Activated naive CD8-positive, alpha-beta T cell (primary cell): Measurements from ENCODE around the gene RCE1.

Source experiments
- H3K27ac Mint-ChIP-seq: one replicate; pipeline ENCODE4 v1.8.0; 2021; ENCODE audit warnings: mixed read lengths
- H3K27me3 Mint-ChIP-seq: one replicate; pipeline ENCODE4 v1.8.0; 2021; ENCODE audit warnings: mixed read lengths
- H3K36me3 Mint-ChIP-seq: one replicate; pipeline ENCODE4 v1.8.0; 2021; ENCODE audit warnings: mixed read lengths
- H3K4me1 Mint-ChIP-seq: one replicate; pipeline ENCODE4 v1.8.0; 2021; ENCODE audit warnings: low read depth, mixed read lengths
- H3K4me3 Mint-ChIP-seq: one replicate; pipeline ENCODE4 v1.8.0; 2021; ENCODE audit warnings: mild to moderate bottlenecking, mixed read lengths
- H3K9me3 Mint-ChIP-seq: one replicate; pipeline ENCODE4 v1.8.0; 2021; ENCODE audit warnings: low read depth, mixed read lengths

Gene RCE1

DNA sequence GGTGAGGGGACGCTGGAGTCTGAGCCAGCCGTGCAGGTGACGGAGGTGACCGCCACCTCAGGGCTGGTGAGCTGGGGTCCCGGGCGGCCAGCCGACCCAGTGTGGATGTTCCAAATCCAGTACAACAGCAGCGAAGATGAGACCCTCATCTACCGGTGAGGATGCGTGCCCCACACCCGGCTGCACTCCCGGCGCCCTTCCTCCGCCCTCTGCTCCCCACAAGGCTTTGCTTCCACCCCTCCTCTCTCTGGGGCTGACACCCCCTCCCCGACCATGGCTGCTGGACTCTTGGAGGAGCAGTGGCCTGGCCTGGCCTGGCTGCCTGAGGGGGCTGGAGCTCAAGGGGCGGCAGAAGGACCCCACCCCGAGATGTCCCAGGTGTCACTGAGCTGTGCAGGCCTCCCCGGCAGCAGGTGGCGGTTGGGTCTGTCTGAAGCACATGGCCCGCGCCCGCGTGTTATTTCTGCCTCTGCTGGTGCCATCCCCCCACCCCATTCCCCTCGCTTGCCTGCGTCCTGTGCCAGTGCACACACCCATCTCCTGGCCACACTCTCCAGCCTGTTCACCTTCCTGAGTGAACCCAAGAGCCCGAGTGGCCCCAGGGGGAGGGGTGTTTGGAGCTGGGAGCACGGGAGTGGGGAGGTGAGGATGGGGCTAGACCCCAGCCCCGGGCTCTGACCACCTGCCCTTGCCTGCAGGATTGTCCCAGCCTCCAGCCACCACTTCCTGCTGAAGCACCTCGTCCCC, 15.9 kb downstream of the RCE1 start:
- H3K27me3 Mint-ChIP-seq, result no peaks in the 10 kb centered on the region
- H3K27ac Mint-ChIP-seq, result no peak overlapping the region
- no peak overlapping the region for H3K4me3 Mint-ChIP-seq
- H3K36me3 Mint-ChIP-seq, result no peaks in the 10 kb centered on the region
- peaks cover 4% of the 10 kb centered on the region for H3K4me1 Mint-ChIP-seq
- H3K9me3 Mint-ChIP-seq, result no peaks in the 10 kb centered on the region

DNA sequence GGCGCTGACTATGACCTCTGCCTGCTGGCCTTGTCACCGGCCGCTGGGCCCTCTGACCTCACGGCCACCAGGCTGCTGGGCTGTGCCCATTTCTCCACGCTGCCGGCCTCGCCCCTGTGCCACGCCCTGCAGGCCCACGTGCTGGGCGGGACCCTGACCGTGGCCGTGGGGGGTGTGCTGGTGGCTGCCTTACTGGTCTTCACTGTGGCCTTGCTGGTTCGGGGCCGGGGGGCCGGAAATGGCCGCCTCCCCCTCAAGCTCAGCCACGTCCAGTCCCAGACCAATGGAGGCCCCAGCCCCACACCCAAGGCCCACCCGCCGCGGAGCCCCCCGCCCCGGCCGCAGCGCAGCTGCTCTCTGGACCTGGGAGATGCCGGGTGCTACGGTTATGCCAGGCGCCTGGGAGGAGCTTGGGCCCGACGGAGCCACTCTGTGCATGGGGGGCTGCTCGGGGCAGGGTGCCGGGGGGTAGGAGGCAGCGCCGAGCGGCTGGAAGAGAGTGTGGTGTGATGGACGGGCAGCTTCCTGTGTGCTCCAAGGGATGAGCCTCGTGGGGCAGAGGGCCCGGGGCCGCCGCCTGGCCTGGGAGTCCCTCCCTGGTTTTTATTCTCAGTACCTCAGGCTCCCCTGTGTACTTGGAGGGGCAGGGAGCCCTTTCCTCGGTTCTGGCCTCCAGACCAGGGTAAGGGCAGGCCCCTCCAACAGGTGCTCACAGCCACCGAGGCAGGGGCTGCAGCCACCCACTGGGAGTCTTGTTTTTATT, 16.6 kb downstream of the RCE1 start:
- Mint-ChIP-seq H3K4me3 (no peak overlapping the region), H3K27ac (no peak overlapping the region), H3K9me3 (no peaks in the 10 kb centered on the region), H3K36me3 (no peaks in the 10 kb centered on the region), H3K4me1 (peaks cover 4% of the 10 kb centered on the region), H3K27me3 (no peaks in the 10 kb centered on the region)

DNA sequence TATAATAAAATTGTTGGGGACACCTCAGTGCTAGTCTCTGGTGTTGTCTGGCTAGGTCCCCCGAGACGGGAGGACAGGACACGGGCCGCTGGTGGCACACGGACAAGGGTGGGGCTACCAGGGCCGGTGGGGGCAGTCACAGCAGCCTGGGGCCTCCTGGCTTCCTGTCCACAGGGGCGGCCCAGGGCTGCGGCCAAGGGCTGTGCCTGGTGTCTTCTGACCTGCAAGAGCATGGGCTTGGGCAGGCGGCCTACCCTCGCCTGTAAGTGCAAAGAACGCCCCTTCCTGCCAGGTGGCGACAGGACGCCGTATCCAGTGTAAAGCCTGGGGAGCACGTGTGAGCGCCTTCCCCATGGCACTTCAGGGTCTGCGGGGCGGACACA, 17.2 kb downstream of the RCE1 start:
- no peaks in the 10 kb centered on the region for H3K9me3 Mint-ChIP-seq
- no peaks in the 10 kb centered on the region for H3K36me3 Mint-ChIP-seq
- H3K27ac Mint-ChIP-seq, result no peak overlapping the region
- peaks cover 4% of the 10 kb centered on the region for H3K4me1 Mint-ChIP-seq
- H3K4me3 Mint-ChIP-seq, result no peak overlapping the region
- no peaks in the 10 kb centered on the region for H3K27me3 Mint-ChIP-seq

- H3K36me3 Mint-ChIP-seq, result no peaks in the 10 kb centered on the region
- no peaks in the 10 kb centered on the region for H3K27me3 Mint-ChIP-seq
- H3K9me3 Mint-ChIP-seq, result no peaks in the 10 kb centered on the region
- H3K4me1 Mint-ChIP-seq, result no peaks in the 10 kb centered on the region
- H3K4me3 Mint-ChIP-seq, result no peak overlapping the region
- no peak overlapping the region for H3K27ac Mint-ChIP-seq
Observed at GRCh38 chr11:66861038-66861773, 18.0 kb downstream of the RCE1 start.

GRCh38 chr11:66861774-66862558, 18.7 kb downstream of the RCE1 start:
- H3K4me1 Mint-ChIP-seq, result no peaks in the 10 kb centered on the region
- H3K4me3 Mint-ChIP-seq, result no peak overlapping the region
- H3K27me3 Mint-ChIP-seq, result no peaks in the 10 kb centered on the region
- no peak overlapping the region for H3K27ac Mint-ChIP-seq
- H3K36me3 Mint-ChIP-seq, result no peaks in the 10 kb centered on the region
- H3K9me3 Mint-ChIP-seq, result no peaks in the 10 kb centered on the region

DNA sequence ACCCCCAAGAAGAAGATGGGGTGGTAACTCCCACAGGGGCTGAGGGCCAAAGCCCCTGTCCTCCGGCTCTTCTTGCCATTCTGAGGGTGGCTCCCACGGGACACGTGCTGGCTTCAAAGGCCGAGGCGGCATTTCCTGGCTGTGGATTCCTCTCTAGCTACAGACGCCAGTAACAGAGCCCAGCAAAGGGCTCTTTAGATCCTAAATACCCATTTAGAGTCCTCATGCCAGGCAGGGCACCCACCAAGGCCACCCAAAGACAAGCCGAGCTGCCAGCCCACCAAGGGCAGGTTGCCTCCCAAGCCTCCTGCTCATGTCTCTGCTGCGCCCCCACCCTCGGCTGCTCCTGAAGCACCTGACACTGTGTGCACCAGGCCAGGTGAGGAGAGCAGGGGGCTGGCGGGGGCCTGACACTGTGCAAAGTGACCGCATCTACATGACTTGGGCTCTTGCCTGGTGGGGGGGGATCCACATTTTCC, 19.4 kb downstream of the RCE1 start:
- H3K4me1 Mint-ChIP-seq, result no peaks in the 10 kb centered on the region
- H3K4me3 Mint-ChIP-seq, result no peak overlapping the region
- no peak overlapping the region for H3K27ac Mint-ChIP-seq
- H3K9me3 Mint-ChIP-seq, result no peaks in the 10 kb centered on the region
- no peaks in the 10 kb centered on the region for H3K36me3 Mint-ChIP-seq
- no peaks in the 10 kb centered on the region for H3K27me3 Mint-ChIP-seq

GRCh38 chr11:66863428-66864125, 20.3 kb downstream of the RCE1 start:
- Mint-ChIP-seq H3K27me3 (no peaks in the 10 kb centered on the region), H3K36me3 (no peaks in the 10 kb centered on the region), H3K4me1 (peaks cover 3% of the 10 kb centered on the region), H3K4me3 (no peak overlapping the region), H3K27ac (no peak overlapping the region), H3K9me3 (no peaks in the 10 kb centered on the region)

DNA sequence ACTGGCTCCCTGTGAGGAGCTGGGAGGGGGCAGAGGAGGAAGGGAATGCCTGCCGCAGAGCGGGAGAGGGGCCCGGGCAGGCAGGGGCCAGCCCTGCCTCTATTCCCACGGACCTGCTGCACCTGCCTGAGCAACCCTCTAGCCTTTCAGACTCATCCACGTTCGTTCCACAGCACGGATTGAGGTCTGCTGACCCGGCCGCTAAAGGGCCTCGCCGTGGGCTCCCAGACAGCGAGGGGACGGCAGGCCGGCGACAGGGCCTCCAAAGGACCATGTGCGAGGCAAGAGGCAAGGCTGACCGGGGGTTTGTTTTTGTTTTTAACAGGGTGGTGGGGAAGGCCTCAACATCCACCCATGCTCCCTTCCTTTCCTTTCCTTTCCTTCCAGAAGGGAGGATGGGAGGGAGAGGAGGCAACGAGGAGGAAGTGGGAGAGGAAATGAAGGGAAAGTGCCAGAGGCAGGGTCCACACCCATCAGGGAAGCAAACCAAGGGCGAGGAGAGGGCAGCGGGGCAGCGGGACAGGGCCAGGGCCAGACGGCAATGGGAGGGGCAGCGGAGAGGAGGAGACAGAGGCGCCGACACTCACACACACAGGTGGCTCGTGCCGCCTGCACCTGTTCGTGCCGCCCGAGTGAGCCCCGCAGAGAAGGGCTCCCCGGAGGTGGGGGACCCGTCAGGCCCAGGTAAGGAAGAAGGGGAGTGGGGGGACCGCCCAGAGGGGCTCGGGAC, 21.1 kb downstream of the RCE1 start:
- no peaks in the 10 kb centered on the region for H3K9me3 Mint-ChIP-seq
- H3K4me3 Mint-ChIP-seq, result no peak overlapping the region
- H3K27me3 Mint-ChIP-seq, result no peaks in the 10 kb centered on the region
- H3K27ac Mint-ChIP-seq, result no peak overlapping the region
- no peaks in the 10 kb centered on the region for H3K36me3 Mint-ChIP-seq
- peaks cover 9% of the 10 kb centered on the region for H3K4me1 Mint-ChIP-seq

DNA sequence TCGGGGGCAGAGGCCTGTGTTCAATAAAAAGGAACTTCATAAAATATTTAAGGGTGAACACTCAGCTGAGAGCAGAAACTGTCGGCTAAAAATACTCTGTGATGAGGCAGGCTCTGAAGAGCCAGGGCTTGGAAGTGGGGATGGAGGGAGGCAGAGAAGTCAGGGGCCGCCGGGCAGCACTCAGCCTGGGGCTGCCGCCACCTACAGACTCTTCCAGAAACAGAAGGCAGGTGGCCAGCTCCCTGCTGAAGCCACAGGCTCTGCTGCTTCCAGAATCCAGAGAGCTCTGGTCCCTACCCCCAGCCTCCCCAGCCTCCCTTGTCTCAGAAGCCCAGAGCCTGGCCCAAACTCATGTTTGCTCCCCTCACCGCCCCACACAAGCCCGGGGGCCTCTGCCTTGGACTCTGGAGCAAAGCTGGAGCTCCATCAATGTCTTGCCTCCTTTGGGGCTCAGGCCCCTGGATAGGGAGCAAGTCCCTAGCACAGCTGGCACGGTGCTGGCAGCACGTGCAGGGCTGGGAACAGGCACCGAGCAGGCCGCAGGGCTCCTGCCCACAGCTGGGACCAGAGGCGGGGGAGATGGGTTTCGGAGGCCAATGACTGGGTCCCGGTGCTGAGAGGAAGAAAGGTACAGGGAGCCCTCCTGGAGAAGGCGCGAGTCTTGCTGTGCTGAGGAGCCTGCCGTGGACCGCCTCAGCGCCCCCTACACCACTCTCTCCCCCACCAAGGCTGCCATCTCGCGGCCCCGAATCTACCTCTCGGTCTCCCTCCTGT, 21.9 kb downstream of the RCE1 start:
- Mint-ChIP-seq H3K36me3 (no peaks in the 10 kb centered on the region), H3K4me3 (no peak overlapping the region), H3K4me1 (peaks cover 10% of the 10 kb centered on the region), H3K27me3 (no peaks in the 10 kb centered on the region), H3K27ac (no peak overlapping the region), H3K9me3 (no peaks in the 10 kb centered on the region)

DNA sequence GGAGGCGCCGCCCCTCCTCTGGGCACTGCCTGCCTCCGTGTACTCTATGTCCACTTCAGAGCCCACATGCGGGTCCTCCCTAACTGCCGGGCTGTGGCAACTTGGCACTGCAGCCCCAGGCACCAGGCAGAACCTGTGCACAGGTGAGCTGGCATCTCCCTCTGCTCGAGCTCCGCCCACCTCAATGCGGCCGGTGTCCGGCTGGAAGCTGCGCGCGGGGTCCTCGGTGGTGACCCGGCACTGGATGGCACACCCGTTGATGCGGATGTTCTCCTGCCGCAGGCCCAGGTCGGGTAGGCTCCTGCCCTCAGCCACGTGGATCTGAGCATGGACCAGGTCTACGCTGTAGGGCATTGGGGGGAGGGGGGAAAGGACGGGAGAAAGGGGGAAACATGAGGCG, 22.8 kb downstream of the RCE1 start:
- Mint-ChIP-seq H3K27me3 (no peaks in the 10 kb centered on the region), H3K4me3 (no peak overlapping the region), H3K9me3 (no peaks in the 10 kb centered on the region), H3K4me1 (peaks cover 10% of the 10 kb centered on the region), H3K27ac (no peak overlapping the region), H3K36me3 (no peaks in the 10 kb centered on the region)

DNA sequence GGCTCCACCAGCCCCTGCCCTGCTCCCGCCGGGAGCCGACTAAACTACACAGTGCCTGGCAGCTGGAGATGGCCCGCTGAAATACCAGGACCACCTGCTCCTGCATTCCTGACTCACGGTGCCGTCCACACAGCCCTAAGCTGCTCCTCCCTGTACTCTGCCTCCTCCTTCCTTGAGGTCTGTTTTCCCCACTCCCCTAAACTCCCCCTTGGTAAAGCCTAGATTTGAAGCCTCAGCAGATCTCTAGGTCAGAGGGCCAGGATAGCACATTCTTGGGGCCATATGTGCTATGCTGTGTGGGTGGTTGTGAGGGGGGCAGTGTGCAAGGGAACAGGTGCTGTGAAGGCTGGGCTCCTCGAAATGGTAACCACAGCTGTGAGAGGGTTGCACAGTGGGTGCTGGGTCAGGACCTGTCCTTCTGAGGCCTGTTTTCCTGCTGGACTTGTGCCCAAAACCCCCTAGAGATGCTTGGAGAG, 23.3 kb downstream of the RCE1 start:
- no peaks in the 10 kb centered on the region for H3K27me3 Mint-ChIP-seq
- no peaks in the 10 kb centered on the region for H3K9me3 Mint-ChIP-seq
- no peak overlapping the region for H3K27ac Mint-ChIP-seq
- no peaks in the 10 kb centered on the region for H3K36me3 Mint-ChIP-seq
- H3K4me3 Mint-ChIP-seq, result no peak overlapping the region
- H3K4me1 Mint-ChIP-seq, result peaks cover 10% of the 10 kb centered on the region

GRCh38 chr11:66867425-66868040, 24.3 kb downstream of the RCE1 start:
- Mint-ChIP-seq H3K4me3 (no peak overlapping the region), H3K27ac (no peak overlapping the region), H3K4me1 (peaks cover 10% of the 10 kb centered on the region), H3K9me3 (no peaks in the 10 kb centered on the region), H3K36me3 (no peaks in the 10 kb centered on the region), H3K27me3 (no peaks in the 10 kb centered on the region)
